Suprapubic skin (tissue), 4 donors: ENCODE data around the gene GRIA3. TPM values are rescaled to one million over a fixed set of nuclear protein-coding genes. Genes with fewer than 3 reads are reported as not detected.

ENCODE experiments used
- DNase-seq, 2 donors: peaks; one replicate each; pipeline ENCODE4 v3.0.0-alpha.2; 2019; ENCODE audit warnings: low spot score in 2 of 2
- H3K27ac ChIP-seq: fragments of 200-600 bp; sonication (generic); one replicate; pipeline ENCODE4 v1.5.1; 2019
- H3K27me3 ChIP-seq: fragments of 200-600 bp; sonication (generic); one replicate; pipeline ENCODE4 v1.5.1; 2019
- H3K36me3 ChIP-seq: fragments of 200-600 bp; sonication (generic); one replicate; pipeline ENCODE4 v1.5.1; 2019
- H3K4me1 ChIP-seq: fragments of 200-600 bp; sonication (generic); one replicate; pipeline ENCODE4 v1.5.1; 2019
- H3K4me3 ChIP-seq: fragments of 200-600 bp; sonication (generic); one replicate; pipeline ENCODE4 v1.5.1; 2019; ENCODE audit warnings: mild to moderate bottlenecking
- H3K9me3 ChIP-seq: fragments of 200-600 bp; sonication (generic); one replicate; pipeline ENCODE4 v1.5.1; 2019
- EP300 ChIP-seq: sonication (generic); formaldehyde crosslinking; IDR thresholded peaks from one replicate; pipeline ENCODE4 v1.6.1; 2017; ENCODE audit warnings: antibody characterized with exemption
- POLR2A ChIP-seq, 2 donors: fragments of 450-650 bp; IDR thresholded peaks; one replicate each; pipeline ENCODE4 v1.6.1; 2017; ENCODE audit warnings: antibody characterized with exemption in 2 of 2, mild to moderate bottlenecking in 2 of 2, moderate library complexity in 2 of 2
- POLR2AphosphoS5 ChIP-seq, 3 donors: sonication (generic); formaldehyde crosslinking; IDR thresholded peaks; one replicate each; pipeline ENCODE4 v1.6.1; 2017; ENCODE audit warnings: antibody characterized with exemption in 3 of 3
- WGBS: methylation state at CpG from one replicate; pipeline ENCODE4 v1.1.5; 2018; 5-methylcytosine and 5-hydroxymethylcytosine counted together
- total RNA-seq, 4 donors: library from RNA; depleted of rRNA; stranded (reverse); fragments of >200 nt; gene quantifications; one replicate each; pipeline ENCODE4 v1.1.0, GENCODE V29; 2016
- TF ChIP-seq, protein P1 (sequence below), 2 donors: fragments of 200-600 bp in 1 of 2; fragments of 450-650 bp in 1 of 2; sonication (generic) in 1 of 2; IDR thresholded peaks; one replicate each; pipeline ENCODE4 v1.5.1; 2016 to 2019; ENCODE audit warnings: antibody characterized with exemption in 2 of 2, mild to moderate bottlenecking in 1 of 2, moderate library complexity in 1 of 2

Gene GRIA3
- total RNA-seq, 4 donors from 2014 or later = 0.19 to 0.38 (median 0.29) TPM; not detected in 1

DNA sequence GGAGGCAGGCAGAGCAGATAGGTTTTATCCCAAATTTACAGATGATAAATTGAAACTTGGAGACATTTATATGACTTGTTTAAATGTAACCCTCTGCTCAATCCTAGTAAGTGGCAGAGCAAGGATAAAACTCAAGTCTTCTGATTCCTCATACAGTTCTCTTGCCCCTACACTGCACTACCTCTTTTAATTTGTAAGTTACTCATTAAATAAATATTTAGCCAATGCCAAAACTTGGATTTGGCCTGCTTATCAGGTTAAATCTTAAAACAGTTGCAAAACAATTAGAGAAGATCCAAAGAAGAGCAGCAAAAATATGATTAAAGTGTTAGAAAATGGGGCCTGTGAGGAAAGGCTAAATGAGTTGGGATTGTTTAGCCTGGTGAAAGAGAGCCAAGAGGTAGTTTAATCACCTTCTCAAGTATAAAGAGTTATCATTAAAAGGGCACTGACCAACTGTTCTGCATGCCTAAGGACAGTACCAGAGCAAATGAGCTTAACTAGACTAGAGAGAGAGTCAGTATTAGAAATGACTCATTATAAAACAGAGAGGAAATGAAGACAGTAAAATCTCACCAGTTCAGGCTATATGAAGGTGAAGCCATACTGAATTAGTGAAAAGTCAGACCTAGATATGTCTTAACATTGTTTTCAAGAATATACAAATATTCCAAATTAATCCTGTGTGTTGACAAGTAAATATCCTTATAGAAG is 146.3 kb downstream of the GRIA3 start:
- no peak for TF ChIP-seq POLR2AphosphoS5 (IDR thresholded peaks at IDR 0.05)
- TF ChIP-seq POLR2A (IDR thresholded peaks at IDR 0.05) = no peak
- TF ChIP-seq, protein P1, sequence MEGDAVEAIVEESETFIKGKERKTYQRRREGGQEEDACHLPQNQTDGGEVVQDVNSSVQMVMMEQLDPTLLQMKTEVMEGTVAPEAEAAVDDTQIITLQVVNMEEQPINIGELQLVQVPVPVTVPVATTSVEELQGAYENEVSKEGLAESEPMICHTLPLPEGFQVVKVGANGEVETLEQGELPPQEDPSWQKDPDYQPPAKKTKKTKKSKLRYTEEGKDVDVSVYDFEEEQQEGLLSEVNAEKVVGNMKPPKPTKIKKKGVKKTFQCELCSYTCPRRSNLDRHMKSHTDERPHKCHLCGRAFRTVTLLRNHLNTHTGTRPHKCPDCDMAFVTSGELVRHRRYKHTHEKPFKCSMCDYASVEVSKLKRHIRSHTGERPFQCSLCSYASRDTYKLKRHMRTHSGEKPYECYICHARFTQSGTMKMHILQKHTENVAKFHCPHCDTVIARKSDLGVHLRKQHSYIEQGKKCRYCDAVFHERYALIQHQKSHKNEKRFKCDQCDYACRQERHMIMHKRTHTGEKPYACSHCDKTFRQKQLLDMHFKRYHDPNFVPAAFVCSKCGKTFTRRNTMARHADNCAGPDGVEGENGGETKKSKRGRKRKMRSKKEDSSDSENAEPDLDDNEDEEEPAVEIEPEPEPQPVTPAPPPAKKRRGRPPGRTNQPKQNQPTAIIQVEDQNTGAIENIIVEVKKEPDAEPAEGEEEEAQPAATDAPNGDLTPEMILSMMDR (IDR thresholded peaks at IDR 0.05) = no peak
- TF ChIP-seq EP300 = no peak
- Histone ChIP-seq H3K27me3 (no peaks in the 10 kb centered on the region), H3K9me3 (no peaks in the 10 kb centered on the region), H3K27ac (no peak overlapping the region), H3K4me1 (no peaks in the 10 kb centered on the region), H3K4me3 (no peak overlapping the region), H3K36me3 (no peaks in the 10 kb centered on the region)
- DNase-seq = no peak

GRCh38 chrX:123331349-123331748 is 147.3 kb downstream of the GRIA3 start:
- DNase-seq = no peak
- TF ChIP-seq POLR2A (IDR thresholded peaks at IDR 0.05) (no peak), EP300 (no peak), POLR2AphosphoS5 (IDR thresholded peaks at IDR 0.05) (no peak)
- TF ChIP-seq, protein P1 (IDR thresholded peaks at IDR 0.05) = no peak
- Histone ChIP-seq H3K9me3 (no peaks in the 10 kb centered on the region), H3K36me3 (no peaks in the 10 kb centered on the region), H3K4me3 (no peak overlapping the region), H3K4me1 (no peaks in the 10 kb centered on the region), H3K27me3 (no peaks in the 10 kb centered on the region), H3K27ac (no peak overlapping the region)

DNA sequence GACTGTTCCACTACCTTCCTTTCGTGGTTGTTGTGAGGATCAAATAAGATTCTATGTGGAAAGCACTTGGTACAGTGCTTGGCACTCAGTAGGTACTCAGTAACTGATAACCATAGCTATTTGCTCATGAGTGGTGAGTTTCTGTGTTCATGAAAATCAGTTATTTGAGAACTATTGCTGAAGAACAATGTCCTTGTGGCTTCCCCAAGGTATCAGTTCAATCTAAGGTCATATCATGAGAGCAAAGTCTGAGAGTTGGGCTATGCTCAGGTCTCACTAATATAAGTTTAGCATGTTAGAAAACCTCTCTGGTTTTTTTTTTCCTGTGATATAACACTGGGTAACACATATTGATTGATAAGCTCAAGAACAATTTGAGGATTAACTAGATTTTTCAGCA is 147.8 kb downstream of the GRIA3 start:
- 44% methylated on average over 1 of the region's 1 CpG for WGBS
- no peaks in the 10 kb centered on the region for H3K36me3 ChIP-seq
- no peak overlapping the region for H3K4me3 ChIP-seq
- H3K27ac ChIP-seq = no peak overlapping the region
- H3K9me3 ChIP-seq = no peaks in the 10 kb centered on the region
- DNase-seq = no peak
- TF ChIP-seq EP300 = no peak
- TF ChIP-seq POLR2AphosphoS5 (IDR thresholded peaks at IDR 0.05) = no peak
- TF ChIP-seq POLR2A (IDR thresholded peaks at IDR 0.05) = no peak
- TF ChIP-seq, protein P1 (IDR thresholded peaks at IDR 0.05) = no peak
- H3K27me3 ChIP-seq = no peaks in the 10 kb centered on the region
- no peaks in the 10 kb centered on the region for H3K4me1 ChIP-seq

DNA sequence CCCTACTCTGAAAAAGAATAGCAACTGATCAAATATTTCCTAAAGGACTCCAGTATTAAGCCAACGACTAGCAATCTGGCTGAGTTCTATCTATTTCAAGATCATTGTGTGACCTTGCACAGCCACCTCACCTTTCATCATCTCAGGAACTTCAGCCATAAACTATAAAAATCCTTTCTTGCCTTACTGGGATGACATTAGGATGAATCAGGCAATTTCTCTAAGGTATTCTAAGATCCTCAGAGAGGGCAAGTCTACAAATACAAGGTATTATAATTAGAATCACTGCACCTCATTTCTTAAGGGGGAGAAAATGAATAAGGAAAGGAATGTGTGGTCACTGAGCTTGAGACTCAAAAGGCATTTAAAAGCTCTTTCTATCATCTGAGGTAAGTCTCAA is 152.6 kb downstream of the GRIA3 start:
- WGBS = 69% methylated on average over 1 of the region's 1 CpG
- H3K27ac ChIP-seq = no peak overlapping the region
- no peaks in the 10 kb centered on the region for H3K4me1 ChIP-seq
- no peaks in the 10 kb centered on the region for H3K9me3 ChIP-seq
- no peaks in the 10 kb centered on the region for H3K27me3 ChIP-seq
- DNase-seq = no peak
- TF ChIP-seq POLR2AphosphoS5 (IDR thresholded peaks at IDR 0.05) (no peak), POLR2A (IDR thresholded peaks at IDR 0.05) (no peak)
- TF ChIP-seq, protein P1 (IDR thresholded peaks at IDR 0.05) = no peak
- H3K4me3 ChIP-seq = no peak overlapping the region
- H3K36me3 ChIP-seq = no peaks in the 10 kb centered on the region

GRCh38 chrX:123337886-123338639 is 154.0 kb downstream of the GRIA3 start:
- whole genome bisulfite sequencing = 62% methylated on average over 7 of the region's 7 CpGs
- Histone ChIP-seq H3K27ac (no peak overlapping the region), H3K9me3 (no peaks in the 10 kb centered on the region), H3K27me3 (no peaks in the 10 kb centered on the region), H3K4me3 (no peak overlapping the region), H3K4me1 (no peaks in the 10 kb centered on the region), H3K36me3 (no peaks in the 10 kb centered on the region)
- TF ChIP-seq, protein P1 (IDR thresholded peaks at IDR 0.05) = no peak
- TF ChIP-seq POLR2AphosphoS5 (IDR thresholded peaks at IDR 0.05) (no peak), POLR2A (IDR thresholded peaks at IDR 0.05) (no peak), EP300 (no peak)
- no peak for DNase-seq
